GM13977 (cell line): ENCODE data around the gene RNF150.

Experiments
- DNase-seq: peaks from one replicate; pipeline ENCODE4 v3.0.0; 2012; ENCODE audit warnings: low spot score
- in situ Hi-C: fragments of 300-500 bp; cut with MboI; formaldehyde crosslinking; loops from one replicate; pipeline ENCODE4 v1.12.0; 2022; ENCODE audit warnings: low sequenced_read_pairs, low pct_unique_long_range_greater_than_20kb, mixed read lengths, inconsistent platforms; ENCODE audit not compliant: unreplicated experiment
- TF ChIP-seq, protein P1 (sequence below): IDR thresholded peaks from 2 replicates; pipeline ENCODE4 v1.5.1; 2012; ENCODE audit warnings: mild to moderate bottlenecking, control low read depth; ENCODE audit not compliant: insufficient read depth; ENCODE audit errors: extremely low read depth, missing control alignments

Gene RNF150

DNA sequence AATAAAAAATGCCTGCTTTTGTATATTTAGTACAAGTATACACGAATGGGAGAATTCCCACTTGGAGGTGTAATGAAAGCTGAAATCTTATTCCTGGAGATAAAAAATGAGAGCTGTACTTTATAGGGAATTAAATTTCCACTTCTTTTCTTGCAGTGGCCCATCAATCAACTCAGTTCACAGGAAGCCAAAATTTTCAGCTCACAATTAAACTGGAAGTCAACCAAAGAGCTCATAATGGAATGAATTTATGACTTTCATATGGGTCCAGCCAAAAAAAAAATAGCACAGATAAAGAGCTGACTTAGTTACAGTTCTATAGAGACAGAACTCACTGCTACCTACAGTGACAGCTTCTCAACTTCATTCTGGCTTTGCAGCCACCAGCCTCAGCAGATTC lies 261.9 kb downstream of the RNF150 start:
- in situ Hi-C loops: loop anchor here (25.0 kb wide), 1 partner anchor 509 kb away; the partner anchor contains the start of gene SCOC
- no peak for DNase-seq
- TF ChIP-seq, protein P1, sequence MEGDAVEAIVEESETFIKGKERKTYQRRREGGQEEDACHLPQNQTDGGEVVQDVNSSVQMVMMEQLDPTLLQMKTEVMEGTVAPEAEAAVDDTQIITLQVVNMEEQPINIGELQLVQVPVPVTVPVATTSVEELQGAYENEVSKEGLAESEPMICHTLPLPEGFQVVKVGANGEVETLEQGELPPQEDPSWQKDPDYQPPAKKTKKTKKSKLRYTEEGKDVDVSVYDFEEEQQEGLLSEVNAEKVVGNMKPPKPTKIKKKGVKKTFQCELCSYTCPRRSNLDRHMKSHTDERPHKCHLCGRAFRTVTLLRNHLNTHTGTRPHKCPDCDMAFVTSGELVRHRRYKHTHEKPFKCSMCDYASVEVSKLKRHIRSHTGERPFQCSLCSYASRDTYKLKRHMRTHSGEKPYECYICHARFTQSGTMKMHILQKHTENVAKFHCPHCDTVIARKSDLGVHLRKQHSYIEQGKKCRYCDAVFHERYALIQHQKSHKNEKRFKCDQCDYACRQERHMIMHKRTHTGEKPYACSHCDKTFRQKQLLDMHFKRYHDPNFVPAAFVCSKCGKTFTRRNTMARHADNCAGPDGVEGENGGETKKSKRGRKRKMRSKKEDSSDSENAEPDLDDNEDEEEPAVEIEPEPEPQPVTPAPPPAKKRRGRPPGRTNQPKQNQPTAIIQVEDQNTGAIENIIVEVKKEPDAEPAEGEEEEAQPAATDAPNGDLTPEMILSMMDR: no peak

DNA sequence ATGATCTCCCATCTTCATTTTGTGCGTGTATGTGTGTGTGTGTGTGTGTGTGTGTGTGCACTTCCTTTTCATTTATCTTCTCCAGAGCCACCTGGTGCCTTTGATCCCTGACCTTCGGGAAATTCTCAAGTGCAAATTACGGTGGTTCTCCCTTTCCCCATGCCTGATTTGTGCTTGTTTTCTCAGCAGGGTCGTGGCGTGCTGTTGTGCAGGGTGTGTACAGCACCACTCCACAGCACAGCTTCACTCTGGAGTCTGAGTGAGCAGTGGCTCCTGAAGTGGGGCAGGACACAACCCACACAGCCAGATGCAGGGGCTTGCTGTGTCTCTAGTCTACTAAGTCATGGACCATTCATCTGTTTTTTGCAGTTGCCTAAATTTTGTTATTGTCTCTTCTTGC lies 262.8 kb downstream of the RNF150 start:
- in situ Hi-C loops: loop anchor here (25.0 kb wide), 1 partner anchor 508 kb away; the partner anchor contains the start of gene SCOC

DNA sequence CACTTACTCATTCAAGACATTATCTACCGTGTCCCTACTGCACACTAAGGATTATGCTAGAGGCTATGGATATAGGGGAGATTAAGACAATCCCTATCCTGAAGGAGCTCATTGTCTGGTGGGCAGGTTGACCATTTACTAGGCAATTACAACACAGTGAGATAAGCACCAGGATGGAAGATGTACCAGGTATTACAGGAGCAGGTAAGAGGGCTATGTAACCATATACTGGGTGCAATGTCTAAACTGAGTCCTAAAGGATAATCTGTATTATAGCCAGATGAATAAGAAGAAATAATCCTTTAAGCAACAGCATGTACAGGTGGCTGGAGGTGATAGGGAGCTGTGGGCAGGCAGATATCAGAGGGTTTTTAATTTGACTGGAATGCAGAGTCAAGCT lies 263.8 kb downstream of the RNF150 start:
- TF ChIP-seq, protein P1: no peak
- DNase-seq: no peak
- in situ Hi-C loops: loop anchor here (25.0 kb wide), 1 partner anchor 507 kb away; the partner anchor contains the start of gene SCOC

More for the DNA sequence above, 262.8 kb downstream of the RNF150 start:
- TF ChIP-seq, protein P1: no peak
- no peak for DNase-seq

DNA sequence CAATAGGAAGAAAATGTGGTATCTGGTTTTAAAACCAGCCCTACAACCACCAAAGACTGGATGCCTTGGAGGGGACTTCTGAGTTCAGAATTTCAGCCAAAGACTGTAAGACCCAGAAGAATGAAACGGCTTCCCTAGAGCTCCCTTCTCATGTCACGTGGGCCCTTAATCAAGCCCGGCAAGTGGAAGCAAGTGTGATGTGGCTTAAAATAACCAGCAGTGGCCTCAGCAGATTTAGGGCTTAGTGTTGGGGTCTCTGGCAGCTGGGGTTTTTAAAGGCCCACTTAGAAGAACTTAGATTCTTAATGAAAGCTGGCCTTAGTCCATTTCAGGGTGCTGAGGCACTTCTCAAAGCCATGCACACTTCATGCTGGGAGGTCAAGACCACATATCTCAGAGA lies 265.9 kb downstream of the RNF150 start:
- TF ChIP-seq, protein P1: no peak
- in situ Hi-C loops: loop anchor here (25.0 kb wide), 1 partner anchor 505 kb away; the partner anchor contains the start of gene SCOC
- DNase-seq: no peak

DNA sequence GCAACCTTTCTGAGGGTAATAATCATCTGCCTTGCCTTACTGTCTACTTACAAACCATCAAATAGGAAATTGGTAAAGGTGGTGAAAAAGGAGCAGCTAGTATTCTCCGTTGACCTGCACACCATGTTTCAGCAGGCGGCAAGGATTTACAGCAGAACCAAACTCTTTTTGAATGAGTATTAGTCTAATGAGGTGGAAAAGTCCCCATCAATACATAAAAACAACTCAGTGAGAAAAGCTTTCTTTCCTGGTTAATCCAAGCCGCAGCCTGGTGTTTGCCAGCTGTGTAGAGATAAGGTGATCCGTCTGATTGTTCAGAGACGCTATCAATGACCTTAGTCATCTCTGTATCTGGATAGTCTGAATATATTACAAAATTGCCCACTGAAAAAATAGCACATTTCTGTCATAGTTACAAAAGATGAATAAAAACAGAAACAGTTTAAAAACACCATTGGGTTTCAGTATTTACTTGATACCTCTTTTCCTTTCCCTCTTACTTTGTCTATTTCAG lies 266.7 kb downstream of the RNF150 start:
- TF ChIP-seq, protein P1: no peak
- DNase-seq: no peak
- in situ Hi-C loops: loop anchor here (25.0 kb wide), 1 partner anchor 504 kb away; the partner anchor contains the start of gene SCOC

DNA sequence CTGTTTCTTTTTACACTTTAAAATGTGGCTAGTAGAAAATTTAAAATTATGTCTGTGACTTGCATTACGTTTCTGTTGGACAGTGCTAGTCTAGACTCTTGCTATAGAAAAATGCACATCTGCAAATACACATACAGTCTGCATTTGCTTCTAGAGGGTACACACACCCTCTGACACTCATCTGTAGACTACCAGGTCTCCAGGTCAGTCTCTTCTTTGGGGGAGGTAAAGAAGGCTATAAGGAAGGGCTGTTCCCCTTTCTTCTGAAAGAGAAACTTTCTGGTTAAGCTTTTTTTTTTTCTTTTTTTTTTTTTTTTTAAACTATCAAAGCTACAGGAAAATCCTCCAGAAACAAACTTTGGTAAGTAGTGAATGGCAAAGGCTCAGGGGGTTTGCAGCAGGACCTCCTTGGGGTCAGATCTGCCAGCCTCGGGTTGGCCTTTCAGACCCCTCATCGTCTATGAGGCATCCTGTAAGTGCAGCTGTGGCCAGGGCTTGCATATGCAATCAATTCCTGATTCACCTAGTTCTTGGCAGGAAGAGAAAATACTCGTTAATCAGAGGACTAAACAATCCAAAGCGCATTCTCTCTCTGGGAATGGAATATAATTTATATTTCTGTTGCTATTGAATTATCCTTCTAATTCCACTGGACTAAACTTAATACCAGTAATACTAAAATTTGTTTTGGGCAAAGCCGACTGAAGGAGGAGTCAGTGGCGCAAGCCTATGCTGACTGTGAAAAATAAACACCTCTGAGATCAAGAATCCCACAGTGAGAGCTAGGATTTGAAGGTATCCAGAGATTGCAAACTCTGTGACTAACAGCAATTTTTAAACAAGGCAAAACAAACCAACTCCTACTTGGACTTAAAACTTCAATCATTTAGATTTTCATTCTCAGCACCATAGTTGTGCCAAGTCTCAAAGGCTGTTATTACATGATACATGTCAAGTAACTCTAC lies 267.7 kb downstream of the RNF150 start:
- in situ Hi-C loops: loop anchor here (25.0 kb wide), 1 partner anchor 503 kb away; the partner anchor contains the start of gene SCOC
- DNase-seq: no peak
- TF ChIP-seq, protein P1: no peak
